ENCODE data around the gene FOS. TPM values are rescaled to one million over a fixed set of nuclear protein-coding genes. Genes with fewer than 3 reads are reported as not detected.
A peak's percentile ranks its signal among the peaks of the same experiment; 100 is the strongest.

FOS gene
- polyA plus RNA-seq, 1 donor from 2014 or later: 296 TPM

GRCh38 chr14:75277815-75278421 is 710 bp upstream of the FOS start:
- Histone ChIP-seq H3K27ac (ENCODE audit: low read length) (peak overlapping the region; percentile 84), H3F3A (ENCODE audit: insufficient read depth, low read length, poor library complexity, severe bottlenecking) (peaks cover 4% of the 10 kb centered on the region), H3K9ac (ENCODE audit: low read length) (peak overlapping the region; percentile 100), H3K9me2 (ENCODE audit: insufficient read depth, low read length) (no peaks in the 10 kb centered on the region), H4K20me1 (ENCODE audit: insufficient read depth) (no peaks in the 10 kb centered on the region), H3K79me2 (replicated peaks; ENCODE audit: insufficient read depth, low read length) (no peaks in the 10 kb centered on the region), H3K27me3 (ENCODE audit: insufficient read depth, low read depth, low read length) (peaks cover 15% of the 10 kb centered on the region), H3K36me3 (ENCODE audit: insufficient read depth, low read length) (no peaks in the 10 kb centered on the region), H3K4me2 (ENCODE audit: low read length) (peak overlapping the region; percentile 100), H2AFZ (ENCODE audit: low read depth, low read length) (no peak overlapping the region), H3K9me3 (ENCODE audit: low read length) (no peaks in the 10 kb centered on the region), H3K4me3 (ENCODE audit: low read length) (peak overlapping the region; percentile 91)
- TF ChIP-seq POLR2AphosphoS5 (IDR thresholded peaks at IDR 0.05) (peak; percentile 84), MXI1 (conservative IDR thresholded peaks at IDR 0.05; ENCODE audit: poor library complexity, severe bottlenecking) (no peak)

GRCh38 chr14:75279153-75279762 is 630 bp downstream of the FOS start:
- H3K27me3 ChIP-seq (ENCODE audit: insufficient read depth, low read depth, low read length): peaks cover 15% of the 10 kb centered on the region
- H2AFZ ChIP-seq (ENCODE audit: low read depth, low read length): no peak overlapping the region
- H4K20me1 ChIP-seq (ENCODE audit: insufficient read depth): no peaks in the 10 kb centered on the region
- TF ChIP-seq CTCF (IDR thresholded peaks at IDR 0.05; ENCODE audit: poor library complexity, severe bottlenecking) (no peak), REST (IDR thresholded peaks at IDR 0.05; ENCODE audit: borderline replicate concordance) (peak; percentile 80), TAF1 (IDR thresholded peaks at IDR 0.05; ENCODE audit: low read depth) (no peak), SMC3 (conservative IDR thresholded peaks at IDR 0.05; ENCODE audit: poor library complexity) (peak; percentile 52), POLR2AphosphoS5 (IDR thresholded peaks at IDR 0.05) (peak; percentile 91), RAD21 (conservative IDR thresholded peaks at IDR 0.05) (peak; percentile 50), MXI1 (conservative IDR thresholded peaks at IDR 0.05; ENCODE audit: poor library complexity, severe bottlenecking) (no peak), EZH2 (IDR thresholded peaks at IDR 0.05; ENCODE audit: borderline replicate concordance, insufficient read depth, low read length, poor library complexity, severe bottlenecking) (no peak), EP300 (conservative IDR thresholded peaks at IDR 0.05; ENCODE audit: poor library complexity, severe bottlenecking) (peak; percentile 83)
- peak overlapping the region; percentile 91 for H3K4me3 ChIP-seq (ENCODE audit: low read length)
- H3K79me2 ChIP-seq (replicated peaks; ENCODE audit: insufficient read depth, low read length): no peaks in the 10 kb centered on the region
- no peaks in the 10 kb centered on the region for H3K36me3 ChIP-seq (ENCODE audit: insufficient read depth, low read length)
- H3F3A ChIP-seq (ENCODE audit: insufficient read depth, low read length, poor library complexity, severe bottlenecking): peaks cover 4% of the 10 kb centered on the region
- peak overlapping the region; percentile 92 for H3K27ac ChIP-seq (ENCODE audit: low read length)
- H3K9me3 ChIP-seq (ENCODE audit: low read length): no peaks in the 10 kb centered on the region
- peak overlapping the region; percentile 91 for H3K4me2 ChIP-seq (ENCODE audit: low read length)
- H3K9ac ChIP-seq (ENCODE audit: low read length): peak overlapping the region; percentile 100
- H3K9me2 ChIP-seq (ENCODE audit: insufficient read depth, low read length): no peaks in the 10 kb centered on the region
